ENCODE data around the gene SUCLG2.

- no peak for TF ChIP-seq POLR2A (IDR thresholded peaks at IDR 0.05)
- TF ChIP-seq, protein P1, sequence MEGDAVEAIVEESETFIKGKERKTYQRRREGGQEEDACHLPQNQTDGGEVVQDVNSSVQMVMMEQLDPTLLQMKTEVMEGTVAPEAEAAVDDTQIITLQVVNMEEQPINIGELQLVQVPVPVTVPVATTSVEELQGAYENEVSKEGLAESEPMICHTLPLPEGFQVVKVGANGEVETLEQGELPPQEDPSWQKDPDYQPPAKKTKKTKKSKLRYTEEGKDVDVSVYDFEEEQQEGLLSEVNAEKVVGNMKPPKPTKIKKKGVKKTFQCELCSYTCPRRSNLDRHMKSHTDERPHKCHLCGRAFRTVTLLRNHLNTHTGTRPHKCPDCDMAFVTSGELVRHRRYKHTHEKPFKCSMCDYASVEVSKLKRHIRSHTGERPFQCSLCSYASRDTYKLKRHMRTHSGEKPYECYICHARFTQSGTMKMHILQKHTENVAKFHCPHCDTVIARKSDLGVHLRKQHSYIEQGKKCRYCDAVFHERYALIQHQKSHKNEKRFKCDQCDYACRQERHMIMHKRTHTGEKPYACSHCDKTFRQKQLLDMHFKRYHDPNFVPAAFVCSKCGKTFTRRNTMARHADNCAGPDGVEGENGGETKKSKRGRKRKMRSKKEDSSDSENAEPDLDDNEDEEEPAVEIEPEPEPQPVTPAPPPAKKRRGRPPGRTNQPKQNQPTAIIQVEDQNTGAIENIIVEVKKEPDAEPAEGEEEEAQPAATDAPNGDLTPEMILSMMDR (IDR thresholded peaks at IDR 0.05) = no peak
These were observed 9.6 kb downstream of the SUCLG2 start for GRCh38 chr3:67644827-67645226.
